RKO (cell line): ENCODE measurements around the gene ZNF490.
A peak's percentile ranks its signal among the peaks of the same experiment; 100 is the strongest.
"Not testable (repeated sequence)": the region's sequence is repeated elsewhere in the genome, so short reads cannot be mapped to it uniquely, and the experiment has no call there.

Source experiments
- DNase-seq: peaks from one replicate; pipeline ENCODE4 v3.0.0-alpha.2; 2016; ENCODE audit warnings: low spot score

The ZNF490 gene

GRCh38 chr19:12610540-12611360 is at the start of gene ZNF490, which contains the start of gene ZNF791:
Gene ZNF490 (minus strand): TSS chr19:12610813. CDS start chr19:12610680, 133 bp downstream.
Gene ZNF791 (plus strand): TSS chr19:12610920. CDS start chr19:12611080, 160 bp downstream.
- DNase-seq, result peak; percentile 98

GRCh38 chr19:12657966-12658365 is 47.4 kb upstream of the ZNF490 start:
- no peak for DNase-seq

GRCh38 chr19:12656899-12657571 is 46.4 kb upstream of the ZNF490 start:
- DNase-seq, result no peak

- DNase-seq, result no peak
Observed at GRCh38 chr19:12655546-12655945, 44.9 kb upstream of the ZNF490 start.

GRCh38 chr19:12652219-12652618 is 41.6 kb upstream of the ZNF490 start:
- no peak for DNase-seq

- no peak for DNase-seq
Observed at GRCh38 chr19:12649941-12650340, 39.3 kb upstream of the ZNF490 start.

- no peak for DNase-seq
Observed at GRCh38 chr19:12648088-12648487, 37.5 kb upstream of the ZNF490 start.

GRCh38 chr19:12647490-12648071 is 37.0 kb upstream of the ZNF490 start:
- DNase-seq, result no peak

GRCh38 chr19:12647047-12647446 is 36.4 kb upstream of the ZNF490 start:
- DNase-seq, result no peak

GRCh38 chr19:12646551-12646950 is 35.9 kb upstream of the ZNF490 start:
- no peak for DNase-seq

GRCh38 chr19:12643716-12644115 is 33.1 kb upstream of the ZNF490 start:
- DNase-seq, result not testable (repeated sequence)

GRCh38 chr19:12642506-12642905 is 31.9 kb upstream of the ZNF490 start:
- no peak for DNase-seq

- no peak for DNase-seq
Observed at GRCh38 chr19:12641456-12641855, 30.8 kb upstream of the ZNF490 start.

- peak; percentile 90 for DNase-seq
Observed at GRCh38 chr19:12639901-12640613, 29.4 kb upstream of the ZNF490 start.

GRCh38 chr19:12638611-12639182 is 28.1 kb upstream of the ZNF490 start:
- DNase-seq, result no peak

GRCh38 chr19:12636631-12637030 is 26.0 kb upstream of the ZNF490 start:
- DNase-seq, result no peak

- DNase-seq, result no peak
Observed at GRCh38 chr19:12629215-12629614, 18.6 kb upstream of the ZNF490 start.

GRCh38 chr19:12628040-12629022 is 17.7 kb upstream of the ZNF490 start:
- no peak for DNase-seq

GRCh38 chr19:12626958-12627357 is 16.3 kb upstream of the ZNF490 start:
- DNase-seq, result no peak

- no peak for DNase-seq
Observed at GRCh38 chr19:12623361-12624031, 12.9 kb upstream of the ZNF490 start.
